HG03469 (cell line): ENCODE data around the gene FAM3D.

Experiments
- ATAC-seq: cut with Tn5 transposase; IDR thresholded peaks from one replicate; pipeline ENCODE4 v1.9.1; 2021; ENCODE audit warnings: mild to moderate bottlenecking, moderate library complexity, moderate number of reproducible peaks; ENCODE audit not compliant: unreplicated experiment

Gene FAM3D

DNA sequence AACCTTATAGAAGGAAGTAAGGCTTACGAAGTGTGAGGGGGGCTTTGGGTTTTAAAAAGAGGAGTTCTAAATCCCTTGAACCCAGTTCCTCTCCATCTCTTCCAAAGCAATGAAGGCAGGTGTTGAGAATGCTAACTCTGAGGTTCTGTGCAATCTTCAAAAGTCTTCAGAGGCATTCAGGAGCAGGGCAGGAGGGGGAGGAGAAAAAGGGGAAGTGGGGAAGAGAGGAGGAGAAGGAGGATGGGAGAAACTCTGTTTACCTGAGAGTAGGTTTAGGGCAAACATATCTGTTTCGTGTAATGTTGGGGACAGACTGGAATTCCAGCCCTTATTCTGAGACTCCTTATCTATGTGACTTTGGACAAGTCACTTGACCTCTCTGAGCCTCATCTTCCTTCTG lies 36.9 kb downstream of the FAM3D start:
- no peak for ATAC-seq

DNA sequence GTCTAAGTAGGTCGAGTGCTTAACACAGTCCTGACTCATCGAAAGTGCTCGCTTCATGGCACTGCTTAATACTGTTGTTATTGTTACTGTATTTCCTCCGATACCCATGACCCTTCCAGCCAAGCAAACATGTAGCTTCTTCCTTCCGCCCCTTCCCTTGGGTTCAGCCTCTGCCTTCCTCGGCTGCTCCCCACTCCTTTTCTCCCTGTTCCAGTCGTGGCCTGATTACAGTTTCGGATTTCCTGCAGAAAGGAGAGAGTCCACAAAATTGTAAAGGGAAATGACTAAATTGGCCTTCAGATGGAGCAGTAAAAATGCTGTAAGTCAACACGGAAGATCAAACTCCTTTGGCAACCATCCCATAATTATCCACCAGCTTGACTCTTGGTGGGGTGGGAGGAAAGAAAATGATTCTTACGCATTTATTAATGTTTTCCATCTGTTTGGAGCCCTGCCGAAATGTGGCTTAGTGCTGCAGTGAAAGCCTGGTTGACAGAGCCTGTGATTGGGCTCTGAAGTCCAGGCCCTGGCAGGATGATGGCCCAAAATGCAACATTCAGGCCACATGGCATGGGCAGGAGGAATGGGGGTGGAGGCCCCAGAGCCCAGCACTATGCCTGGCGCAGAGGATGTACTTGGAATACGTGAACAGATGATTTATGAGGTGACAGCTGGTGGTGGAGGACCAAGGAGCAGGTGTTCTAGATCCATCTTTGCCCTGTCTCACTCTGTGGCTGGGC lies 37.6 kb downstream of the FAM3D start:
- ATAC-seq: no peak

DNA sequence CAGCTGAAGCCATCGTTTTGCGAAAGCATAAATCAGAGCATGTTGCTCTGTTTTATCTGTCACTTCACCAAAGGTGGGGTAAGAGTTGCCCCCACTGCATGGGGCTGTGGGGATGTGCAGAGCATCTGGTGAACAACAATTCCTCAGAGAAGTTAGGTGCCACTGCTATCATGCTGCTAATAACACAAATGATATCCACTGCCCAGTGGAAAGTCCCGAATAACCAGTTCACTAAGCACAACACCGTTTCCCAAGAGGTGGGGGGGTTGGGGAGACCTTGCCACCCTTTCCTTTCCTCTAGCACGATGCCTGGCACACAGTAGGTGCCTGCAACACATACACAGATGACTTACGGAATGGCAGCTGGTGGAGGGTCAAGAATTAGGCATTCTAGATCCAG lies 38.6 kb downstream of the FAM3D start:
- no peak for ATAC-seq

DNA sequence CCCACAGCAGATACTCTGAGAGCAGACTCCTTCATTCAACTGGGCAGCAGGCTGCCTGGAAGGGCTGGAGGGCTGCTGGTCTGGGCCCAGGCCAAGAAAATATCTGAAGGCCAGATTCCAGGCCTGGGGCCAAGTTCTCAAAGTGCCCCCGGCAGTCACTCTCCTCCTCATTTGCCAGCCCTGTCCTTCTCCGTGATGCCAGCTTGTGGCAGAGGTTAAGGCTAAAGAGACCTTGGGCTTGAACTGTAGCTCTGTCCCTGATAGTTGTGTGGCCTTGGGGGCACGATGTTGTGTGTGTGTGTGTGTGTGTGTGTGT lies 39.0 kb downstream of the FAM3D start:
- no peak for ATAC-seq

DNA sequence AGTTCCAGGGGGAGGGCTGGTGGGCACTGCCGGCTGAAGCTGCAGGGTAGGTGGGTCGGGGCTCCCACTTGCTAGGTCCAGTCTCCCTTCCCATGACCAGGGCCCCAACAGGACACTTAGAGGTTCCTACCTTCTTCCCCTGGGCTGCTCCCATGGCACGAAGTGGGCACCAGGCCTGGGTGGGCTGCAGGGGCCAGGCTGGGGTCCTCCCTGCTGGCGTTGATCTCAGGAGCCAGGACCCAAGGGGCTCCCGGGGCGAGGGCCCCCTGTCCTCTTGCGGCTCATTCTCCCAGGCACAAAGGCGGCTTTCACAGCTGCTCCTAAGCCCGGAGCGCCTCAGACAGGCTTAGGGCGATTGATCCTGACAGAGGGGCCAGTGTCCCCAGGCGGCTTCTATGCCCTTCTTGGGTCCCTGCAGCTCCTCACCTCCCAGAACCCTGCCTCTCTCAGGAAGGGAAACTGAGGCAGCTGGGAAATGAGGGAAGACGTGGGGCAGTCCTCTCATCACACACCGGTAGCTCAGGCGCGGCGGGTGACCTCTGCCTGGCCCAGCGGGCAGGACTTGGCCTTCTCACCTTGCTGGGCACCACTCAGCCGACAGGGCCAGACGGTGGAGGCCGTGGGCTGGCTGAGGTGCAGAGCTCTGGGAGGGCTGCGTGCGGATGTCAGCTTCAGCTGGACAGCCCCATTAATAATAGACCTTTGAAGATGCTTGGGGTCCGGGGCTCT lies 39.6 kb downstream of the FAM3D start:
- no peak for ATAC-seq

DNA sequence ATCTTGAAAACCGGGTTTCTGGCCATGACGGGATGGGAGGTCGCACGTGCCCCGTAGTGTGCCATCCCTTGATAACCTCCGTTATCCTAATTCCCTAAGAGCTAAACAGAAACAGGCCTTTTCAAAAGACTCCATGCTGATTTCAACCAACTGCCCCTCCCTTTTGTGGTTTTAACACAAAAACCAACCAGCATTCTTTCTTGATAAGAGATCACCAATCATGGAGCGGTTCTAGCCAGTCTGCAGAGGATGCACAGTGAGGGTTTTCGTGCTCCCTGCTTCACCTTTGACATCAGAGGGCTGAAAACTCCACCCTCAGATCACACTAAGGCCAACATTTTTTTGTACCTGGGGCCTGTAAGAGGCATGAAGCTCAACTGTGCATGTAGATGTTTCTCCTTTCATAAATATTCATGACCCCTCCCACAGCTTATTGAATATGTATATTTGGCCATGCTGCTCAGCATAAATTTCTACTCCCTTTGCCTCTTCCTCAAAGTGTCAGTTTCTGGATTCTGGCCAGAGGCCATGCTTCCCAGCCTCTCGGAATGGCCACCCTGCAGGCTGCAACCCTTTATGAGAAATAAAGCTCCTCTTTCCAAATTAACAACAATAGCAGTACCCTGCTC lies 41.3 kb downstream of the FAM3D start:
- ATAC-seq: no peak

DNA sequence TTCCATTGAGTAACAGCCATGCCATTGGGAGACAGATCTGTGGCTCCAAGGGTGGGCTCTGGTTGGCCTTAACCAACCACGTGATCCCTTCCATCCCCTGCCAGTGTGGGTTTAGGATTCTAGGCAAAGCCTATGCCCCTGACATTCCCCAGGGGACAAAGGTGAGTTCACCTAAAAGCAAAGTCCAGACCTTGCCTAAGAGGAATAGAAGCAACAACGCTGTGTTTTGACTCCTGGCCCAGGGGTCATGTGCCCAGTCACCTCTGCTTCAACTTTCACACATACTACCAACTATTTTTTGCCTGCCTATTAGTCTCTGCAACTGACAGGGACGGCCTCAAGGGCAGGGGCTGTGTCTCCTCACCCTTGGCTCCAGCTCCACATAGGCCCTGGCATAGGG lies 42.0 kb downstream of the FAM3D start:
- ATAC-seq: no peak

DNA sequence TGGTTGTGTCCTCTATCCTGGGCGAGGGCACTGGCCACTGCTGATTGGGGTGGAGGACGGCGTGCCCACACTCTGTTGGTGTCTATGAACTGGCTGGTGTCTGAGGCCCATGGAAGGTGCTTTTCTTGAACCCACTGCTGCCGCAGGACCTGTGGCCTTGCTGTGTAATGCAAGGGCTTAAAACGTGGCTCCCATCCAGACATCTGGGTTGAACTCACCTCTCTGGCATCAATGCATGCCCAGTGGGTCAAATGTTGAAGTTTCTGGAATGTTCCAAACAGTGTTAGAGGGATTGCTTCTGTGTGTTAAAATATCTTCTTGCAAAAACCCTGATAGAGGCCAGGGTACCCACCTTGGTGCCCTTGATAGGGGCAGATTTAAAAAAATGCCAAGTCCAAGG lies 42.6 kb downstream of the FAM3D start:
- ATAC-seq: no peak

DNA sequence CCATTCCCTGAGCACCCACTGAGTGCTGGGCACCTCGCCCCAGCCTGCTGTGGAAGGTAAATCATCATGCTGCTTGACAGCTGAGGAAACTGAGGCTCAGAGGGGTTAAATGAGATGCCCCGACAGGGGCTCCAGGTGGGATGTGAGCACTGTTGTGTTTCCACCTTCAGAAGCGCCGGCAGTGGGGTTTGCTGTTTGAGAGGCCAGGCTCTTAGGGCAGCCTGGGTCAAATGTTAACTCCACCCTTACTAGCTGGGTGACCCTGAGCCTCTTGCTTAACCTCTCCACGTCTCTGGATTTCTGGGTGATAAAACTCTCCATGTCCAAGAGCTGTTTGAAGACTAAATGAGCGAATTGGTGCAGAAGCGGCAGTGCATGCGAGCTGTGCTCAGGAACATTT lies 43.1 kb downstream of the FAM3D start:
- no peak for ATAC-seq

DNA sequence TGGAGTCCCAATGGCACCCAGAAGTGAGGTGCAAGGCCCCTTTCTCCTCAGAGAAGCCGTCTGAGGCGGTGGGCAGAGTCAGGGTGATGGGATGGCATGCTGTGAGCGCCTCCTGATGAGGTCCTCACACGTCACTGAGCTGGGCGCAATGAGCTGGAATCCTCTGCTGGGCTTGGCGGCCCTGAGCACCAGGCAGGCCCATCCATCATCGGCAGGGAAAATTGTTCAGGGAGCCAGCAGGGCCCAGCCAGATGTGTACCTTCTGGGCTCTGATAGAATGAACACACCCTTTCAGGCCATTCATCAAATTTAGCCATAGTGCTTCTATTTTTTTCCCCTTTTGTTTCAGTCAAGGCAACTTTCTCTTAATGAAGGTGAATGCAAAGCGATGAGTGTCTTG lies 43.7 kb downstream of the FAM3D start:
- no peak for ATAC-seq

DNA sequence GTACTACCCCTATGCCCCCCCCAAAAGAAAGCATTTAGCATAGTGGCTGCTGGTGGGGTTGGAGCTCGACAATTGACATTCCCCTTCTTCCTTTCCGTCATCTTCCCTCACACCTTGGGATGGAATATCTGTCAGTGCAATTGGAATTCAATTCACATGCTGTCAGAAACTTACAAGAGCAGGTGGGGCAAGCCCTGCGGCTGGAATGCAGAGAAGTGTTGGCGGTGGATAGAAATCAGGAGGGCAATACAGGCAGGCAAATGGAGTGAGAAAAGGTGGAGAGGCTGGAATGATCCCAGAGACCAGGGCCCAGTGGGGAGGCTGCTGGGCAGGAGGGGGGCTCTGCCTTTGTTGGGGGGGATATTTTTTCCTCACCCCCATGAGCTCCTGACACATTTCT lies 44.1 kb downstream of the FAM3D start:
- ATAC-seq: no peak

DNA sequence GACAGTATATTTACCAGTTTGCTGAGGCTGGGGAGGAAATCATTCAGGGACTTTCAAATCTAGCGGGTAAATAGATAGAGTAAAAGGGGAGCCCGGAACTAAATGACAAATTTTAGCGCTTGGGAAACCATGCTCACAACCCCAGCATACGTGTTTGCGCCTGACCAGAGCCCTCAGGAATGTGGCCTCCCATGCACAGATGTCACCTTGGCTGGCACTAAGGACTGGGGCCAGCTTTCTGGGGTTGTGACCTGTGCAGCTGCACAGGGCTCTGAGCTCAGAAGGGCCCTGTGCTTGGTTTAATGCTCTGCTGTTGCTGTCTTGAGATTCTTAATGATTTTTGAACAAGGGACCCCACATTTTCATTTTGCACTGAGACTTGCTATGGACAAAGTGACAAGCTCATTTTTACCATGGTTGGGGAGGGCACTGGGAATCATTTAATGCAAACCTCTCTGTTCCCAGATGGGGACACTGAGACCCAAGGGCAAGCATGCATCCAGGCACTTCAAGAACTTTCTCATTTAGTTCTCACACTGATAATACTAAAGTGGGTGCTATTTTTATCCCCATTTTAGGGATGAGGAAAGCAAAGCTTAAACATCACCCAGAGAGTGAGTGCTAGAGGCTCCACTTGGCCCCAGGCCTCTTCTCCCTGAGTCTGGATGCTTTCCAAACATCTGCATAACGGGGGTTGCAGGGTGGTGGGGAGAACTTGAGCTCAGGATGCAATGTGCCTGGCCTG lies 45.3 kb downstream of the FAM3D start:
- ATAC-seq: no peak

DNA sequence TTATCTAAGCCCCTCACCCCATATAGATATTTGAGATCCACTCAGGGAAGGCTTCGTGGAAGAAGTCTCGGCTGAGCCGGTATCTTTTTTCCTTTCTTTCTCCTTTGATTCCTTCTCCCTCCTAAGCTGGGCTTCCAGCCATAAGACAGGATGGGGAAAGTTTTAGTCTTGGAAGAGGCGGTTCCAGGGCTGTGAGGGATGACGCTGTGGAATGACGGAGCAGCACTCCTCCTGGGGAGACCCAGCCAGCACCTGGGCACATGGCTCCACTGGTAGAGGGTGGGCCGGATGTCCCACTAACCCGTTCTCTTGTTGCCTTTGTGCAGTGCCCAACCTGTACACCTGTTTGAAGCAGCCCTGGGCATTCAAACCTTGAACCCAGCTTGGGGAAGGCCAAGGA lies 46.2 kb downstream of the FAM3D start:
- no peak for ATAC-seq

DNA sequence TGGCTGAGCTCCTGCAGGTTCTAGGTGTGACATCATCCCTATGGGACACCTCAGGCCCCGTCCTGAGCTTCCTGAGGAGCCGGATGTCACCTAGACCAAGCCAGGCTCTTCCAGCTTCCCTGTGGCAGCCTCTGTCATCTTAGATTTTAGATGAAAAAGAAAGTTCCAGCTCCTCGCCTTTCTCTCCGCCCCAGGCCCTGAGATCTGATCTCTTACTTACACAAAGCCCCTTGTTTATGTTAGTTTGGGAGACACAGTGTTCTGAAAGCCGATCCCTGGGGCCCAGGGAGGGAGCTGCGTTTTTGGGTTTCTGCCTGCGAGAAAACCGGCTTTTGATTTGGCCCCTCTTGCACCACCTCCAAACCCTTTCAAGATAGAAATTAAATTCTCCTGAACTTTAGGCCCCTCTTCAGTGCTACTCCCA lies 49.2 kb downstream of the FAM3D start:
- no peak for ATAC-seq

DNA sequence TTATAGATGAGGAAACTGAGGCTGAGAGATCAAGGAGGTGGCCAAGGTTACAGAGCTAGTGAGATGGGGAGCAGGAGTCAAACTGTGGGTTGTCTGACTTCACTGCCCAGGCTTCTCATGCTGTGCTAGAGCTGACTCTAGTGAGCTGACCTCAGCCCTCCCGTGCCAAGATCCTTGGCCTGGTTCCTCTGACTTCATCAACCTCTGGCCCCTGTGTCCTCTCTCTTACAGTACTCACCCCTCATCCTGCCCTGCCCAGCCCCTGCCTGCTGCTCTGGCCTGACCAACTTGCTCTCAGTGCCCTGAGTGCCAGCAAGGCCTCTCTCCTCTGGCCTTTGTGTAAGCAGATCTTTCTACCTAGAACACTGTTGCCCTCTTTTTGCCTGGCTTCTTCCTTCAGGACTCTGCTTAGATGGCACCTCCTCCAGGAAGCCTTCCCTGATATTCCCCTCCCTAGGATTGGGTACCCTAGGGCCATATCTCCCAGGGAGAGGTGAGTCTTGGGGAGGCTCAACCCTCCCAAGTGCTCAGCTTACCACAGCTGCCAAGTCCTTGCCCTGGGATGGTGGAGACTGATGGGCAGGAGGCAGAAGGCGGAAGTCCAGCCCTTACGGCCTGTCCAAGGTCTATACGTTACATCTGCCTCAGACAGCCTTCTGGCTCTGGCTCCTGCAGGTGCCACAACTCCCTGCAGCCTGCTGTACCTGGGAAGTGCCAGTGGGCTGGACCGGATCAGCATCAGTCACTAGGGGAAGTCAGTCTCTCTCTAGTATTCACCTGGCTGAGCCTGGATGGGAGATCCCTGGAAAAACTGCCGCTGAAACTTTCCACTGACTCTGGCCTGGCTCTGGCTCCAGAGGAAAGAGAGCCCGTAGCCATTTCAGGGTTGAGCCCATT lies 53.1 kb downstream of the FAM3D start:
- ATAC-seq: no peak

DNA sequence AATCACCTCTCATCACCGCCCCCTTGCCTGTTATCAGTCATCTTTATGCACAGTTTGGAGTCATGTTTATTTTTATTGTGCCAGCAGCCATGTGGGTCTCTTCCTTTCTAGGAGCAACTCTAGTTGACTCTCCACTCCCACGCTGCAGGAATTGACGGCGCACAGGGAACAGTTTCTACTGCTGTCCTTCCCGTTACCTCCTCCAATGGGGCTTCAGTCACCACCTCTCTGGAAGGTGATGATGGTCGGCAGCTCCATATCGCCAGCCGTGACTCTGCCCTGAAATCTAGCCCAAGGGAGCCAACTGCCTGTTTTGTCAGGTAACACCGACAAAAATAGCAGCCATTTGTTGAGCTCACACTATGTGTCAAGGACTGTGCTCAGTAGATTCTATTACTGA lies 53.7 kb downstream of the FAM3D start:
- no peak for ATAC-seq

DNA sequence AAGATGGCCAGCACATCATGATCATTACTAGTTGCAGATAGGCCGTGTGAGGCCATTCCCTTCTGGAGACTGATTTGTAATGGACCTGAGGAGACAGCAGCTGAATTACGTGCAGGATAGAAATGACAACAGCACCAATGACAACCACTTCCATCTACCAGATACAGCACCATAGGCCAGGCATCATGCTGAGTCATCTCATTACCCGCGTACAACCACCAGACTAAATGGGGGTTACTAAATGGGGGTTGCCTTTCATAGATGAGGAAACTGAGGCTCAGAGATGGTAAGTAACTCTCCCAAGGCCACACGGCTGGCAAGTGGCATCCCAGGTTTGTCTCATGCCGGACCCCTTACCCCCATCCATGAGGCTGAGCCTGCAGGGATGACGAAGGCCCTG lies 56.6 kb downstream of the FAM3D start:
- ATAC-seq: peak; percentile 72

DNA sequence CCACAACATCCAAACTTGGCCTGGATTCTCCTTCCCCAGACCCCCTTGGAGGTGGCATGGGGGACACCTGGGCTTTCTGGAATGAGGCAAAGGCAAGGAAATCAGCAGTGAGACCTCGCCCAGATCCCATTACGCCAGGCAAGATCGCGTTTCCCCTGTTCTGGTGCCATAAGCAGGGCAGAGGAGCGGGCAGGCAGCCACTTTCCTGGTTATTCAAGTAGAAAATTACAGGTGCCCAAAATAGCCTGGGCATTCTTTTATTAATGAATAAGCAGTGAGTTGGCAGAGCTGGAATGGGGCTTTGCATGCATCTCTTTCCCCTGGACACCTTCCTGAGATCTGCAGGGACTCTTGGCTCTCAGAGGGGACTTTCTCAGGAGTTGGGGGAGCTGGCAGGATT lies 57.9 kb downstream of the FAM3D start:
- ATAC-seq: no peak

DNA sequence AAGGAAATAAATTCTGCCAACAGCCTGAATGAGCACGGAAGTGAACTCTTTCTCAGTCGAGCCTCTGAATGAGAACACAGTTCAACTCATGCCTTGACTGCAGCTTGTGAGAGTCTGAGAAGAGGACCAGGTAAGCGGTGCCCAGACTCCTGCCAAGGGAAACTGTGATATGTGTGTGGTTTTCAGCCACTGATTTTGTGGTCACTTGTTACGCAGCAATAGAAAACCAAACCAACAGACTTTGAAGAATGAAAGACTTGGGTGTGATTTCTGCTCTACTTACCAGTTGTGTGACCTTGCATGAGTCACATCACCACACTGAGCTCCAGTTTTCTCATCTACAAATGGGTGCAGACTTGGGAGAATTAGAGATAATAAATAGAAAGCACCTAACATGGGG lies 58.8 kb downstream of the FAM3D start:
- no peak for ATAC-seq

DNA sequence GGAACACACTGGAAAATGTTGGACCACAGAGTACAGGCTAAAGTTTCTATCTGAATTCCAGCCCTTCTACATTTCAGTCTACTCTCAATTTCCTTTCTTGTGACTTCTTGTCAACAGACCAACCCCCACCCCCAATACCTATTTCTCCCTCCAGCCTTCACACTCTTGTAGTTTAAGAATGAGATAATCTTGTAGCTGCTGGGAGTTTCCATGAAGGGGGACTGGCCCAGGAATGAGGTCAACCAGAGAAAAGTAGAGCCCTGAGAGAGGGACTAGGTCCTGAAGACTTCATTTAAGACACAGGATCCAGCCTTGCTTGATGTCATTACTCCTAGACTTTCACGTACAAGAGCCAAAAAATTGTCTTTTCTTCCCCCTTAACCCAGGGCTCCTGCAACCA lies 59.9 kb downstream of the FAM3D start:
- no peak for ATAC-seq

DNA sequence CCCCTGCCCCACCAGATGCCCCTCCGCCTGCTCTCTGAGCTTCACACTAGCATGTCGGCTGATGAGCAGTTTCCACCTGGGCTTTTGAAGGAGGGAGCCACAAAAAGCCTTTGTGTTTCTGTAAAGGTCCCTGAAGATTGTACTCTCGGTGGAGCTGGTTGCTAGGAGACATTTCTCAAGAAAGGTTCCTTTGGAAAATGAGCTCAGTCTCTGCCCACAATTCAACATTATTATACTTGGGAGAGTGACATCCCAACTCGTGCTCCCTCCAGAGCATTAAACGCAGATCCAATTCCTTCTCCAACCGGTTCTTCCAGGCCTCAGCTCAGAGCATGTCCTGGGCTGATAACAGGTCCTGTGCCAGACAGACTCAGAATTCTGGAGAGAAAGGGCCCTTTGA lies 62.5 kb downstream of the FAM3D start:
- ATAC-seq: no peak
